Lower leg skin (tissue), 3 donors: ENCODE measurements around the gene NOD2.

Experiments
- POLR2A ChIP-seq, 2 donors: fragments of 450-650 bp; IDR thresholded peaks; one replicate each; pipeline ENCODE4 v1.6.1; 2016 to 2017; ENCODE audit warnings: antibody characterized with exemption in 2 of 2, mild to moderate bottlenecking in 1 of 2, moderate library complexity in 1 of 2
- TF ChIP-seq, protein P1 (sequence below), 3 donors: fragments of 450-650 bp; IDR thresholded peaks; one replicate each; pipeline ENCODE4 v1.5.1; 2016; ENCODE audit warnings: antibody characterized with exemption in 3 of 3, mild to moderate bottlenecking in 3 of 3, moderate library complexity in 2 of 3

DNA sequence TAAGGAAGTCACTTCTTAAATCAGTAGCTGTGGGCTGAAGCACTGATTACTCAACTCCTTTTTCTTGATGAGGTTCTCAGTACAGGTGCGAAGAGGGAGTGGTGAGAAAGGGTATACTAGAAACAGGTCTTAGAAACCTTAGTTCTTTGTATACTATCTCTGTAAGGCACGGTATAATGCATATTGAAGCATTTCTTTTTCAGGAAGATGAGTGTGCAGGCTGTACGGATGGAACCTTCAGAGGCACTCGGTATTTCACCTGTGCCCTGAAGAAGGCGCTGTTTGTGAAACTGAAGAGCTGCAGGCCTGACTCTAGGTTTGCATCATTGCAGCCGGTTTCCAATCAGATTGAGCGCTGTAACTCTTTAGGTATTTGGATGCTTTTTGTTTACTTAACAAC lies 87.6 kb downstream of the NOD2 start:
- TF ChIP-seq, protein P1, sequence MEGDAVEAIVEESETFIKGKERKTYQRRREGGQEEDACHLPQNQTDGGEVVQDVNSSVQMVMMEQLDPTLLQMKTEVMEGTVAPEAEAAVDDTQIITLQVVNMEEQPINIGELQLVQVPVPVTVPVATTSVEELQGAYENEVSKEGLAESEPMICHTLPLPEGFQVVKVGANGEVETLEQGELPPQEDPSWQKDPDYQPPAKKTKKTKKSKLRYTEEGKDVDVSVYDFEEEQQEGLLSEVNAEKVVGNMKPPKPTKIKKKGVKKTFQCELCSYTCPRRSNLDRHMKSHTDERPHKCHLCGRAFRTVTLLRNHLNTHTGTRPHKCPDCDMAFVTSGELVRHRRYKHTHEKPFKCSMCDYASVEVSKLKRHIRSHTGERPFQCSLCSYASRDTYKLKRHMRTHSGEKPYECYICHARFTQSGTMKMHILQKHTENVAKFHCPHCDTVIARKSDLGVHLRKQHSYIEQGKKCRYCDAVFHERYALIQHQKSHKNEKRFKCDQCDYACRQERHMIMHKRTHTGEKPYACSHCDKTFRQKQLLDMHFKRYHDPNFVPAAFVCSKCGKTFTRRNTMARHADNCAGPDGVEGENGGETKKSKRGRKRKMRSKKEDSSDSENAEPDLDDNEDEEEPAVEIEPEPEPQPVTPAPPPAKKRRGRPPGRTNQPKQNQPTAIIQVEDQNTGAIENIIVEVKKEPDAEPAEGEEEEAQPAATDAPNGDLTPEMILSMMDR (IDR thresholded peaks at IDR 0.05) = no peak
- TF ChIP-seq POLR2A (IDR thresholded peaks at IDR 0.05) = no peak
